Natural killer cell (primary cell): Measurements from ENCODE around the gene TGFB1. TPM values are rescaled to one million over a fixed set of nuclear protein-coding genes. Genes with fewer than 3 reads are reported as not detected.
"Not testable (repeated sequence)": the region's sequence is repeated elsewhere in the genome, so short reads cannot be mapped to it uniquely, and the experiment has no call there.

ENCODE experiments used
- ATAC-seq, 3 donors: fragments of 150-1000 bp in 2 of 3; fragments of 200-7000 bp in 1 of 3; cut with Tn5 transposase; 1 replicate in 1 of 3; 2 replicates in 2 of 3; pipeline ENCODE4 v1.10.0; 2021; ENCODE audit warnings: mild to moderate bottlenecking in 2 of 3, moderate library complexity in 2 of 3
- DNase-seq, 2 donors: peaks; one replicate each; pipeline versions ENCODE4 v3.0.0 to v3.0.0-alpha.2; 2013 to 2021; ENCODE audit warnings: mixed read lengths in 1 of 2
- H3K27ac ChIP-seq: one replicate; pipeline ENCODE4 v1.5.1; 2013; ENCODE audit warnings: mild to moderate bottlenecking, low read length
- H3K27me3 ChIP-seq: one replicate; pipeline ENCODE4 v1.6.1; 2013; ENCODE audit warnings: low read length; ENCODE audit not compliant: control insufficient read depth, insufficient read depth
- H3K36me3 ChIP-seq: one replicate; pipeline ENCODE4 v1.6.1; 2013; ENCODE audit warnings: low read length; ENCODE audit not compliant: control insufficient read depth, insufficient read depth
- H3K4me1 ChIP-seq: one replicate; pipeline ENCODE4 v1.6.1; 2013; ENCODE audit warnings: low read length; ENCODE audit not compliant: control insufficient read depth, insufficient read depth
- H3K4me3 ChIP-seq: one replicate; pipeline ENCODE4 v1.5.1; 2013; ENCODE audit warnings: low read length
- H3K9me3 ChIP-seq: one replicate; pipeline ENCODE4 v1.6.1; 2013; ENCODE audit warnings: low read length; ENCODE audit not compliant: control insufficient read depth, insufficient read depth
- H3K27ac Mint-ChIP-seq, 2 donors: one replicate each; pipeline ENCODE4 v1.8.0; 2022; ENCODE audit warnings: mild to moderate bottlenecking in 2 of 2, mixed read lengths in 2 of 2, moderate library complexity in 1 of 2
- H3K27me3 Mint-ChIP-seq, 2 donors: one replicate each; pipeline ENCODE4 v1.8.0; 2022; ENCODE audit warnings: low read depth in 2 of 2, mixed read lengths in 2 of 2
- H3K36me3 Mint-ChIP-seq: one replicate; pipeline ENCODE4 v1.8.0; 2022; ENCODE audit warnings: mixed read lengths
- H3K4me1 Mint-ChIP-seq, 2 donors: one replicate each; pipeline ENCODE4 v1.8.0; 2022; ENCODE audit warnings: mixed read lengths in 2 of 2
- H3K4me3 Mint-ChIP-seq: one replicate; pipeline ENCODE4 v1.8.0; 2022; ENCODE audit warnings: mild to moderate bottlenecking, moderate library complexity, mixed read lengths
- H3K9me3 Mint-ChIP-seq, 2 donors: one replicate each; pipeline ENCODE4 v1.8.0; 2022; ENCODE audit warnings: mixed read lengths in 2 of 2
- WGBS: methylation state at CpG from one replicate; pipeline ENCODE4 v1.1.7; 2013; ENCODE audit warnings: missing lambda C conversion rate; ENCODE audit not compliant: insufficient coverage; 5-methylcytosine and 5-hydroxymethylcytosine counted together
- intact Hi-C: fragments of 100-400 bp; cut with micrococcal nuclease; formaldehyde crosslinking; loops from one replicate; pipeline ENCODE4 v1.14.2; 2022
- total RNA-seq, 4 donors: library from RNA; stranded (reverse); fragments of 120-200 nt in 1 of 4; gene quantifications; one replicate each; pipeline versions ENCODE4 v1.2.3 to v1.2.4, GENCODE V29; 2013 to 2022
- TF ChIP-seq, protein P1 (sequence below): fragments of 200-600 bp; IDR thresholded peaks from one replicate; pipeline ENCODE4 v1.8.0; 2022; ENCODE audit warnings: antibody characterized with exemption

The TGFB1 gene
- total RNA-seq, 3 donors from 2014 or later (not counting 1 experiment from before 2014, with no cell fraction given) = 682 to 761 (median 729) TPM

DNA sequence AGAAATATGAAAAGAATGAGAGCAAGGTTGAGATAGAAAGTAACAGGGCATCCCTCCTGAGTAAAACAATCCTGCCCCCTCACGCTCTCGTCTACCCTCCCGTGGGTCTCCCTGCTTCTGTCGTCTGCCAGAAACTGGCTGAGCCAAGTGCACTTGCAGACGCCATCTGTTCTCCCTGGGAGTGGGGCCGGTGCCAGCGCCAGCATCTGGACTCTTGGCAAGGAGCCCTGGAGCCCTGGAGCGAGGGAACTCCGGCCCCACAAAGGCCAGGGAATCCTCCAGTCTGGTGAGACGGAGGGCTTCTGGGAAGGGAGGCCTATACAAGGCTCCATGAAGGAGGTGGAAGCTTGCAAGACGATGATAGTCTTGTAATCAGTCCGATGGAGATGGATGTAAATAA lies 20.3 kb upstream of the TGFB1 start:
- H3K4me1 ChIP-seq = peaks cover 19% of the 10 kb centered on the region
- intact Hi-C loops = no loop called here
- H3K4me3 Mint-ChIP-seq = no peak overlapping the region
- DNase-seq (no peak), ATAC-seq (no peak)
- TF ChIP-seq, protein P1, sequence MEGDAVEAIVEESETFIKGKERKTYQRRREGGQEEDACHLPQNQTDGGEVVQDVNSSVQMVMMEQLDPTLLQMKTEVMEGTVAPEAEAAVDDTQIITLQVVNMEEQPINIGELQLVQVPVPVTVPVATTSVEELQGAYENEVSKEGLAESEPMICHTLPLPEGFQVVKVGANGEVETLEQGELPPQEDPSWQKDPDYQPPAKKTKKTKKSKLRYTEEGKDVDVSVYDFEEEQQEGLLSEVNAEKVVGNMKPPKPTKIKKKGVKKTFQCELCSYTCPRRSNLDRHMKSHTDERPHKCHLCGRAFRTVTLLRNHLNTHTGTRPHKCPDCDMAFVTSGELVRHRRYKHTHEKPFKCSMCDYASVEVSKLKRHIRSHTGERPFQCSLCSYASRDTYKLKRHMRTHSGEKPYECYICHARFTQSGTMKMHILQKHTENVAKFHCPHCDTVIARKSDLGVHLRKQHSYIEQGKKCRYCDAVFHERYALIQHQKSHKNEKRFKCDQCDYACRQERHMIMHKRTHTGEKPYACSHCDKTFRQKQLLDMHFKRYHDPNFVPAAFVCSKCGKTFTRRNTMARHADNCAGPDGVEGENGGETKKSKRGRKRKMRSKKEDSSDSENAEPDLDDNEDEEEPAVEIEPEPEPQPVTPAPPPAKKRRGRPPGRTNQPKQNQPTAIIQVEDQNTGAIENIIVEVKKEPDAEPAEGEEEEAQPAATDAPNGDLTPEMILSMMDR = no peak
- H3K27me3 Mint-ChIP-seq = no peaks in the 10 kb centered on the region
- H3K36me3 ChIP-seq = no peaks in the 10 kb centered on the region
- 96% methylated on average over 10 of the region's 12 CpGs for WGBS
- peaks cover 9 to 30% of the 10 kb centered on the region in 2 donors for H3K4me1 Mint-ChIP-seq
- H3K9me3 ChIP-seq = no peaks in the 10 kb centered on the region
- H3K4me3 ChIP-seq = no peak overlapping the region
- H3K36me3 Mint-ChIP-seq = no peaks in the 10 kb centered on the region
- H3K27ac Mint-ChIP-seq = no peak overlapping the region
- no peaks in the 10 kb centered on the region for H3K27me3 ChIP-seq
- no peak overlapping the region for H3K27ac ChIP-seq
- H3K9me3 Mint-ChIP-seq = no peaks in the 10 kb centered on the region

DNA sequence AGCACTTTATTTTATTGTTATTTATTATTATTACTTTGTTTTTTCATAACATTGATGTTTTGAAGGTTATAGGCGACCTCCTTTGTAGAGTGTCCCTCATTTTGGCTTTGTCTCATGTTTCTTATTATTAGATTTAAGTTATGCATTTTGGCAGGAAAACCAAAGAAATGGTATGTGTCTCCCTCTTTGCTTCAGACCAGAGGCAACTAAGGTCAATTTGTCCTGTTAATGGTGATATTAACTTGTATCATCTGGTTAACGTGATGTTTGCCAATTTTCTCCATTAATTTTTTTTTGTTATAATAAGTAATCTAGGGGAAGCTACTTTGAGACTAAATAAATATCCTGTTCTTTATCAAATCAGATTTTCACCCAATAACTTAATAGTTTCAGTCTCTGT lies 18.8 kb upstream of the TGFB1 start:
- WGBS = 100% methylated on average over 1 of the region's 2 CpGs
- no peaks in the 10 kb centered on the region for H3K27me3 ChIP-seq

DNA sequence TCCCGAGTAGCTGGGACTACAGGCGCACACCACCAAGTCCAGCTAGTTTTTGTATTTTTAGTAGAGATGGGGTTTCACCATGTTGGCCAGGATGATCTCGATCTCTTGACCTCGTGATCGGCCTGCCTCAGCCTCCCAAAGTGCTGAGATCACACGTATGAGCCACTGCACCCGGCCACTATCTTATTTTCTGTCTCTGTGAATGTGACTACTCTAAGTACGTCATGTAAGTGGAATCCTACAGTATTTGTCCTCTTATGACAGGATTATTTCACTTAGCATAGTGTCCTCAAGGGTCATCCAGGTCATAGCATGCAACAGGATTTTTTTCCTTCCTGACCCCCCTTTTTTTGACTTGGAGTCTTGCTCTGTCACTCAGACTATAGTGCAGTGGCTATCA lies 17.8 kb upstream of the TGFB1 start:
- Histone ChIP-seq H3K4me3 (no peak overlapping the region), H3K4me1 (peaks cover 10% of the 10 kb centered on the region), H3K9me3 (no peaks in the 10 kb centered on the region), H3K36me3 (no peaks in the 10 kb centered on the region), H3K27me3 (no peaks in the 10 kb centered on the region), H3K27ac (no peak overlapping the region)
- no peak overlapping the region for H3K4me3 Mint-ChIP-seq
- WGBS = 98% methylated on average over 8 of the region's 8 CpGs
- H3K27ac Mint-ChIP-seq = no peak overlapping the region
- ATAC-seq = no peak
- TF ChIP-seq, protein P1 = no peak
- H3K36me3 Mint-ChIP-seq = no peaks in the 10 kb centered on the region
- intact Hi-C loops = no loop called here
- no peaks in the 10 kb centered on the region for H3K27me3 Mint-ChIP-seq
- peaks cover 2 to 15% of the 10 kb centered on the region in 2 donors for H3K4me1 Mint-ChIP-seq
- H3K9me3 Mint-ChIP-seq = no peaks in the 10 kb centered on the region
- DNase-seq = no peak

More for the DNA sequence above, 18.8 kb upstream of the TGFB1 start:
- H3K4me3 ChIP-seq = no peak overlapping the region
- Mint-ChIP-seq H3K27me3 (no peaks in the 10 kb centered on the region), H3K4me3 (no peak overlapping the region), H3K4me1 (peaks cover 9 to 24% of the 10 kb centered on the region in 2 donors), H3K27ac (no peak overlapping the region), H3K36me3 (no peaks in the 10 kb centered on the region), H3K9me3 (no peaks in the 10 kb centered on the region)
- H3K9me3 ChIP-seq = no peaks in the 10 kb centered on the region
- ATAC-seq (no peak), DNase-seq (no peak)
- TF ChIP-seq, protein P1 = no peak
- intact Hi-C loops = no loop called here
- H3K36me3 ChIP-seq = no peaks in the 10 kb centered on the region
- H3K27ac ChIP-seq = no peak overlapping the region
- peaks cover 15% of the 10 kb centered on the region for H3K4me1 ChIP-seq

DNA sequence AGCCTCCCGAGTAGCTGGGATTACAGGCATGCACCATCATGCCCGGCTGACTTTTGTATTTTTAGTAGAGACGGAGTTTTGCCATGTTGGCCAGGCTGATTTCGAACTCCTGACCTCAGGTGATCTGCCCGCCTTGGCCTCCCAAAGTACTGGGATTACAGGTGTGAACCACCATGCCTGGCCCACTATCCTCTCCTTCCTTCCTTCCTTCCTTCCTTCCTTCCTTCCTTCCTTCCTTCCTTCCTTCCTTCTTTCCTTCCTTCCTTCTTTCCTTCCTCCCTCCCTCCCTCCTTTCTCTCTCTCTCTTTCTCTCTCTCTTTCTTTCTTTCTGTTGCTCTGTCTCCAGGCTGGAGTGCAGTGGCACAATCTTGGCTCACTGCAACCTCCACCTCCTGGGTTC lies 17.4 kb upstream of the TGFB1 start:
- H3K4me3 ChIP-seq, H3K27ac Mint-ChIP-seq, H3K4me1 ChIP-seq, intact Hi-C loops, H3K9me3 ChIP-seq, H3K36me3 Mint-ChIP-seq, H3K4me3 Mint-ChIP-seq, DNase-seq, H3K36me3 ChIP-seq, H3K9me3 Mint-ChIP-seq, ATAC-seq, H3K27me3 Mint-ChIP-seq, H3K27ac ChIP-seq, H3K27me3 ChIP-seq: not testable (repeated sequence)
- 92% methylated on average over 5 of the region's 5 CpGs for WGBS
- H3K4me1 Mint-ChIP-seq = peaks cover 0 to 14% of the 10 kb centered on the region in 2 donors
